ENCODE data around the gene NWD2. TPM values are rescaled to one million over a fixed set of nuclear protein-coding genes. Genes with fewer than 3 reads are reported as not detected.

Gene NWD2
- total RNA-seq, 2 experiments from 2014 or later = not detected

GRCh38 chr4:37467824-37468223, 223.3 kb downstream of the NWD2 start:
- H3K4me1 Mint-ChIP-seq (ENCODE audit: low read depth) = no peaks in the 10 kb centered on the region
- H3K9me3 ChIP-seq (ENCODE audit: control insufficient read depth in 1 of 2, insufficient read depth in 1 of 2, low read length in 2 of 2) = no peaks in the 10 kb centered on the region
- H3K36me3 Mint-ChIP-seq (ENCODE audit: low read depth) = no peaks in the 10 kb centered on the region
- POLR2A ChIA-PET = no interaction called here
- no peak for ATAC-seq (ENCODE audit: poor library complexity)
- H3K27me3 Mint-ChIP-seq = peaks cover 15% of the 10 kb centered on the region
- no peak for DNase-seq
- intact Hi-C loops (cut with DNase I, micrococcal nuclease) = no loop called here
- peaks cover 4 to 14% of the 10 kb centered on the region in 2 experiments for H3K27me3 ChIP-seq (ENCODE audit: control insufficient read depth in 1 of 2, insufficient read depth in 2 of 2, low read length in 2 of 2)
- no peak overlapping the region for H3K27ac Mint-ChIP-seq
- no peaks in the 10 kb centered on the region for H3K36me3 ChIP-seq (ENCODE audit: insufficient read depth, low read length)
- no peaks in the 10 kb centered on the region for H3K4me1 ChIP-seq (ENCODE audit: insufficient read depth, low read length)
- H3K4me3 Mint-ChIP-seq = no peak overlapping the region
- TF ChIP-seq CTCF (IDR thresholded peaks at IDR 0.05) = no peak
- CTCF ChIA-PET = no interaction called here
- H3K27ac ChIP-seq (ENCODE audit: low read depth in 1 of 2, low read length in 2 of 2) = no peak overlapping the region
- H3K9me3 Mint-ChIP-seq = no peaks in the 10 kb centered on the region
- H3K4me3 ChIP-seq (ENCODE audit: low read length) = no peak overlapping the region

GRCh38 chr4:37469286-37469685, 224.7 kb downstream of the NWD2 start:
- ChIA-PET POLR2A (no interaction called here), CTCF (no interaction called here)
- Mint-ChIP-seq H3K4me1 (ENCODE audit: low read depth) (no peaks in the 10 kb centered on the region), H3K36me3 (ENCODE audit: low read depth) (no peaks in the 10 kb centered on the region), H3K4me3 (no peak overlapping the region), H3K9me3 (no peaks in the 10 kb centered on the region), H3K27ac (no peak overlapping the region), H3K27me3 (peaks cover 23% of the 10 kb centered on the region)
- Histone ChIP-seq H3K27me3 (ENCODE audit: control insufficient read depth in 1 of 2, insufficient read depth in 2 of 2, low read length in 2 of 2) (peaks cover 4 to 14% of the 10 kb centered on the region in 2 experiments), H3K36me3 (ENCODE audit: insufficient read depth, low read length) (no peaks in the 10 kb centered on the region), H3K27ac (ENCODE audit: low read depth in 1 of 2, low read length in 2 of 2) (no peak overlapping the region), H3K4me1 (ENCODE audit: insufficient read depth, low read length) (no peaks in the 10 kb centered on the region), H3K4me3 (ENCODE audit: low read length) (no peak overlapping the region), H3K9me3 (ENCODE audit: control insufficient read depth in 1 of 2, insufficient read depth in 1 of 2, low read length in 2 of 2) (no peaks in the 10 kb centered on the region)
- DNase-seq (no peak), ATAC-seq (ENCODE audit: poor library complexity) (no peak)
- TF ChIP-seq CTCF (IDR thresholded peaks at IDR 0.05) = no peak
- intact Hi-C loops (cut with DNase I, micrococcal nuclease) = no loop called here

- H3K4me3 ChIP-seq (ENCODE audit: low read length) = no peak overlapping the region
- ChIA-PET CTCF (no interaction called here), POLR2A (no interaction called here)
- TF ChIP-seq CTCF (IDR thresholded peaks at IDR 0.05) = no peak
- H3K27me3 ChIP-seq (ENCODE audit: control insufficient read depth in 1 of 2, insufficient read depth in 2 of 2, low read length in 2 of 2) = peaks cover 4 to 20% of the 10 kb centered on the region in 2 experiments
- intact Hi-C loops (cut with DNase I, micrococcal nuclease) = no loop called here
- Mint-ChIP-seq H3K36me3 (ENCODE audit: low read depth) (no peaks in the 10 kb centered on the region), H3K27ac (no peak overlapping the region), H3K9me3 (no peaks in the 10 kb centered on the region), H3K27me3 (peaks cover 23% of the 10 kb centered on the region), H3K4me1 (ENCODE audit: low read depth) (no peaks in the 10 kb centered on the region), H3K4me3 (no peak overlapping the region)
- H3K9me3 ChIP-seq (ENCODE audit: control insufficient read depth in 1 of 2, insufficient read depth in 1 of 2, low read length in 2 of 2) = no peaks in the 10 kb centered on the region
- no peak for DNase-seq
- H3K36me3 ChIP-seq (ENCODE audit: insufficient read depth, low read length) = no peaks in the 10 kb centered on the region
- no peaks in the 10 kb centered on the region for H3K4me1 ChIP-seq (ENCODE audit: insufficient read depth, low read length)
- no peak overlapping the region for H3K27ac ChIP-seq (ENCODE audit: low read depth in 1 of 2, low read length in 2 of 2)
- ATAC-seq (ENCODE audit: poor library complexity) = no peak
Observed at GRCh38 chr4:37470245-37470644, 225.7 kb downstream of the NWD2 start.

All from CD4-positive, alpha-beta T cell (primary cell).